Measurements from ENCODE around the gene EPSTI1.
"Not testable (repeated sequence)": the region's sequence is repeated elsewhere in the genome, so short reads cannot be mapped to it uniquely, and the experiment has no call there.

EPSTI1 gene

DNA sequence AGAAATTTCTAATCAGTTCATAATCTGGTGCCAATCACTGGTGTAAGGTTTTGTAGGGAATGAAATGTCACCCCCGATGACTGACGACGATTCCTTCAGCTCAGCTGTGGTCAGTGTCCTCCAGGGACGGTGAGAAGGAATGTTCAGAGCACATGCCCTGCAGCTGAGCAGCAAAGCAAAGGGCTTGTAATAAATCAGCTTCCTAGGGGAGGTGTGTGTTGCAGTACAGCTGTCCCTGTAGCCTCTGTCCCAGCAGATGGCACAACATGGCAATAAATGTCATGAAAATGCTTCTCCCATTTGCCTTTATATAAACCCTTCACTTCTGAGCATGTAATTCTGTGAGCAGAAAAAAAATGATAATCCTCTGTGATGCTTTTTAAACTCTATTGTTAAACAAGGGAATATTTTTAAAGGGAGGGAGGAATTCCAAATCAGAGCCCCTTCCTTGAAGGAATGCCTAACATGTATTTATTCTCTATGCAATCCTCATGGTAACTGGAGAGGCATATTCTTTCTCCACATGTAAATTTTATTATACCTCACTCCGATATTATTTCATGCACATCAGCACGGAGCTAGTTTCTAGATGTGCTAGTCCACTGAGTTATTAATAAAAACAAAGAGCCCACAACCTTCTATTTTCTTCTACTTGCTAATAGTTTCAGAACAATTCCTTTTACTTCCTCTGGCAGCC is 108.1 kb downstream of the EPSTI1 start:
- DNase-seq: no peak

DNA sequence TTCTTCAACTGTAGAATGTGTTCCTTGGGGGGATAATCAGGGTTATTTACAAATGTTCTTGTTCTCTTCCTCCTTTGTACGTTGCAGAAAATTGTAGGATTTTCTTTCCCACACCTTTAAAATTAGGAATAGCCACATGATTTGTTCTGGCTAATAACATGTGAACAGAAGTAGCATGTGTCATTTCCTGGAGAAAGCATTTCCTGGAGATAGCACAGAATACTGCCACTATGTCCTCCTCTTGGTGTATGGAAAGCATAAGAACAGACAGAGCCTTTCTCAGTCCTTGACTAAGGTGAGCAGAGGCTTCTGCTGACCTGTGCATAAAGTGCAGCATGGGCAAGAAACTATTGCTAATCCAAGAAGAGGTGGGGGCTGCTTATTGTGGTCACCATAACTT is 108.9 kb downstream of the EPSTI1 start:
- no peak for DNase-seq

DNA sequence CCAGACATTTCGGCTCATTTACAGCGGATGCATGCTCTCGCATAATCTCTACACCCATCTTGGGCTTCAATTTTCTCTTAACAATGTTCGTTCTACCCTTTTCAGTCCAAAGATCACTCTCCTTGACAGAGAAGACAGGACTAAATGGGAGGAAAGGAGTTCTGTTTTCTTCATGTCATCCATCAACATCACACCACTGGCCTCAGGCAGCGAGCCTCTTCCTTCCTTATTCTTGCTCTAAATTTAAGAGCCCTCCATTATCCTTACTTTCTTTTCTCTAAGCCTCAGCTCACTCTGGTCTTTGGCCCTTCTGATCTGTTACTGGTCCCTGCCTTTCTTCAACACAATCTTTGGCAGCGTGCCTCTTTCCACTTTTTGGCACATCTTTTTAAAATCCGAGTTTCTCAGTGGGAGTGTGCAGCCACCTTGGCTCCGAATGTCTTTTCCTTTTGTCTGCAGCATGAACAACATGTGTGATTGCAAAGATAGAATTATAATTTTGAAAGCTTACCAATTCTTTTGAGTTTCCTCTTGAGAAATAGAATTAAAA is 111.9 kb downstream of the EPSTI1 start:
- no peak for DNase-seq

DNA sequence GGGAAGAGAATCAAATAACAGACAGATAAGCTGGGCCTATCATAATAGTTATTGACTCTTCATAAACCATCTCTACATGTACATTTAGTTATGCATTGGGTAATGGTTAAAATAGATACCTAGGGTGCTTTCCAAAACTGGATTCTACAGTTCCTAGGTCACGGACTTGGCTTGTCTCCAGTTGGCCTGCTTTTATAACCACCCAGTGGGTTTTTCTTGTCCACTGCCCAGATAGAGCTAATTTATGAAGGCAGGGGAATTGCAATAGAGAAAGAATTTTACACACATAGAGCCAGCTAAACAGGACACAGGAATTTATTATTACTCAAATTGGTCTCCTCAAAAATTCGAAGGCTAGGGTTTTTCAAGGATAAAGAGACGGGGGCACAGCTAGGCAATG is 113.3 kb downstream of the EPSTI1 start:
- DNase-seq: no peak

DNA sequence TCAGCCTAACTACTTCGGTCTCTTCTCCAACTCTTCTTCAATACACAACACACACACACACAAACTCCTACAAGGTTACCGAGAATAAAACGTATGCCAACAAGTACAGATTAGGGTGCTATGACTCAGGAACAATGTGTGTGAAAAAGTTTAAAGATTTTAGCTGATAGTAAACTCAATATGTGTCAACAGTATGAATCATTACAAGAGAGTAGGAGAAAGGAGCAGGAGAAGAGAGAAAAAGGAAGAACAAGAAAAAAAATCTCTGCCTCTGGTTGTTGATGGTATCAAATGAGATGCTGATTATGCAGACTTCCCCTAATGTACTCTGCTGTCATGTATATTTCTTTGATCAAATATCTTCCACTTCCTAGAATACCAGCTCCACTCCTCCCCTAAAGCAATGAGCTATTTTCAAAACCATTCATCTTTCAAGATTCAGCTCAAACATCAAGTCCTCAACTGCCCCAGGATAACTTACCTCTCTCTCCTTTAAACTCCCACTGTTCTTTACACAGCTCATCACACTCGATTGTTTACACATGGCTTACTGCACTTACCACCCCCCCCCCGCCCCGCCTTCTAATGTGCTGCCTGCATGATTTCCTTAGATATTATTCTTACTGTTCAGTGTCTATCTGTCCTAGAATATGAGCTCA is 115.0 kb downstream of the EPSTI1 start:
- DNase-seq: no peak

DNA sequence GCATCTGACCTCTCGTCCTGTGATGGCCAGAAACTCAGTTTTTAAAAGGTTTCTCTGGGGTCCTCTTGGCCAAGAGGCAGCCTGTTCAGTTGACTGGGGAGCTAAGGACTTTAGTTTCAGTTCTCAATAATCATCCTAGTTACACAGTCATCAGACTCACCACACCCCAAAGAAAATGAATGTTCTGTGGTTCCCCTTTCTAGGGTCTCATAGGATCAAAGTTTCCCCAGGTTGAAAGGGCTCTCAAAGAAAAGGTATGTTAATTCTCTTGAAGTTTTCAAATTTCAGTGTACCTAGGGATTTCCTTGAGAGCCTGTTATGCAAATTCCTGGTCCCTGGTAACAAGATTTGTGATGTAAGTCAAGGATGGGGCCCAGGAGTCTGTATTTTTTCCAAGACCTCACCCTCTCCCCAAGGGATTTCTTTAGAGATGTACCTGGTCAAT is 115.7 kb downstream of the EPSTI1 start:
- no peak for DNase-seq

DNA sequence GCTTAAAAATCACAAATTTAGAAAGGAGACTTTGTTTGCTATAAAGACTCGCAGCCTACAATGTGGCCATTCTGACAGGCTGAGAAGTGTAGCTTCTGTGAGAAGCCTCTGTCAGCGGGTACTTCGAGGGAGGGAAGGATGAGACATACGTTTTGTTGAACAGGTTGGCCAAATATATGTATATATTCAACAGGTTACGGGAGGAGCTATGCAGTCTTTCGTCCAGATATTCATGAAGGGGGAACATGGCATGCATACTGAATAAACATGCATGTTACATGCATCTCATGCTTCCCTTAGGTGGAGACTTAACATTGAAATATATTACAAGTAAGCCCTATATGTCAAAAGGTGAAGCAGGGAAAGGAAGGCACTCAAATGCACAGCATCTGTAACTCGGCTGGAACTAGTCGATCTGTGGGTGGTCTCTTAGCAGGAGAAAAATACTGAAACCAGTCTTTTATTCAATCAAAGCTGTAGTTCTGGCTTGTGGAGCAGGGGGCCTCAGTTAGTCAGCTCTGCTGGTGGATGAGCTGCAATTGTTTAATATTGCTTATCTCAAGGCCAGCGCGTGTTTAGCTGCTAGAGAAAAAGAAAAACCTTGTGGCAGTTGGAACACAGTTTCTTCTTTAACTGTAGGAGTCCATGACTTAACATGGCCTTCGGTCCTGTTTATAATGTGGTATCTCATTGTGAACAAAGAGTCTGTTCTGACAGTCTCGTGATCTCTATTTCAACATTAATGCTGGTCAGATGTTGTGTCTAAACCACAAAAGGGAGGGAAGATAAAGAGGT is 116.4 kb downstream of the EPSTI1 start:
- no peak for DNase-seq

DNA sequence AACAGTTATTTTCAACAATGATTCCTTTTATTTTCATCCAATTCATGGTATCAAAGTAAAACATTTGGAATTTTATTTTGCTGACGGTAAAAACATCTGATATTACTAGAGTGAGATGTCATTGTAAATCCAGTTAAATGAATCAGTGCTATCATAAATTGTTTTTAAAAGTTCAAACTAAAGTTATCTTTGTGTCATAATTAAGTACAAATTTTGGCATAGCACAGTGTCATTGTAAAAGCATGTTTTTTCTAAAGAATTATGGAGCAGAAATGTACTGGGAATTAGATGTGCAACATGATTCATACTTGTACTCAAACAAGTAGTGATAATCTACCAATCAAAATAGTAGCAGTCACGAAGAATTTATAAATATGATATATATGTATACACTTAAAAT is 117.8 kb downstream of the EPSTI1 start:
- no peak for DNase-seq

DNA sequence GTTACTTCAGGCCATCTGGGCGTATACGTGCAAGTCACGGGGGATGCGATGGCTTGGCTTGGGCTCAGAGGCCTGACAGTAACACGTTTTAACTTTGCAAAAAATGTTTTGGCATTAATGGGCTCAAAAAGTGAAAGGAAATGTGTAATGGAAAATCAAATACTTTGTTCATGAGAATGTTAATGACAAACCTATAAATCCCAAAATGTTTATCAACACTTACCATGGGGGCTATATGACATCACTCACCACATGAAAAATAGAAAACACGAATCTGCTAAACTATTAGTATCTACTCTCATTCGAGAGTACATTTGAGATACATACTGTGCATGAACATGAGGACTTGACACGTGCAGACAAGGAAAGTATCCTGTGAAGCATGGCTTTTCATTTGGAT is 119.0 kb downstream of the EPSTI1 start:
- DNase-seq: no peak

DNA sequence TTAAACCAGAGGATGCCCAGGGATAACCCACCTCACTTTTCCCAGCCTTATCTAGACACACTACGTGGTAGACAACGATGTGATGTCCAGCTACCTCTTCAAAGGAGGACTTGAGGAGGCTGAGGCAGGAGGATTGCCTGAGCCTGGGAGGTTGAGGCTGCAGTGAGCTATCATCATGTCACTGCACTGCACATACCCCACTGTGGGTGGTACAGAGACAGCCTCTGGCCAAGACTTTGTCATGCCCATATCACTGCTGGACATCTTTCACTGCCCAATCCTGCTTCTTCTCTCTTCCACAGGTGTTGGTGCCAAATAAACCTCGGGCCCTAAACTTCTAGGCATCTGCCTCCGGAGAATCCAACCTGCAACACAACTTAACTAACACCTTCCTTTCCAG is 124.8 kb downstream of the EPSTI1 start:
- DNase-seq: no peak

DNA sequence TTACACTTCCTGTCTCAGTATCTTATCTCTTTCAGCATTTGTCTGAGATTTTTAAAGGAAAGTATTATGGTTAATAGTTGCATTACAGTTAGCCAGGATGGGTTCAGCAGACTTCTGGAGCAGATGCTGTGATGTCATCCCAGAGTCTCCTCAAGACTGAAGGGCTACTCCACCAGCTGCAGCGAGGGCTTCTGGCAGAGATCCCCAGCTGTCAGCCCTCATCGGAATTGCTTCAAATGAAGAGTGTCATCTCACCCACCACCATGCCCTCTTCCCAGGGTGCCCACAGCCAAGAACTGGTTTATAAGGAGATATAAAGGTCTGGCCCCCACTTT is 126.3 kb downstream of the EPSTI1 start:
- no peak for DNase-seq

DNA sequence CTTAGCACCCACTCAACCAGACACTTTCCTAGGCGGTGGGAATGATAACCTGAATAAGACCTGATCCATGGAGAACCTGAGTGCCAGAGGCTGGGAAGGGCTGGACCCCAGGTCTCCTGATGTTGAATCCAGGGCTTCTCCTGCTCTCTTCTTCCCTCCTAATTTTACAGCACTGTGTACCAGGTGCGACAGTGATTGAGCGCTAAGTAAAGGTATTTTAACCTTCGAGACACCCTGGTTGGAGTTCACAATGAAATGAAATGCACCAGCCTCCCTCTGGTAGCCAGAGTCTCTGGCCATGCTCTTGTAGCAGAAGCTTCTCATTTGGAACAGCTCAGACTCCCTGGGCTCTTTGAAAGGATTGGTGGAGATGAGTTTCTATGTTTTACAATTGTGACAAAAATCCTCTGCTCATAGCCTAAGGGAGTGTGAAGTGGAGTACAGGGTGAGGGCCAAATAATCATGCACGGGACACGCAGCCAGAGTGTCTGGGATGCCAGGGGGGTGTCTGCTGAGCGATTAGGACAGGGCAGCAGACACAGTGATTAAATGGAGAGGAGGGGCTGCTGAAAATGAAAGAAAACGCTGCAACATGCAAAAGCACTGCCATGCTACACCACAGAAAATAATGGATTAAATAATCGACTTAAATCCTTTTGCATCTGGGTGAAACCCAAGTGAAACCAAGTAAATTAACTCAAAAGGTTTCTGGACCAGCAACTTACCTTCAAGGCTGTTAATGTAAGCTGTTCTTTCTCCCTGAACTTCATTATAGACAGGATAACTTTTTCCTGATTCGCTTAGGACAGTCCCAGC is 126.9 kb downstream of the EPSTI1 start:
- no peak for DNase-seq

DNA sequence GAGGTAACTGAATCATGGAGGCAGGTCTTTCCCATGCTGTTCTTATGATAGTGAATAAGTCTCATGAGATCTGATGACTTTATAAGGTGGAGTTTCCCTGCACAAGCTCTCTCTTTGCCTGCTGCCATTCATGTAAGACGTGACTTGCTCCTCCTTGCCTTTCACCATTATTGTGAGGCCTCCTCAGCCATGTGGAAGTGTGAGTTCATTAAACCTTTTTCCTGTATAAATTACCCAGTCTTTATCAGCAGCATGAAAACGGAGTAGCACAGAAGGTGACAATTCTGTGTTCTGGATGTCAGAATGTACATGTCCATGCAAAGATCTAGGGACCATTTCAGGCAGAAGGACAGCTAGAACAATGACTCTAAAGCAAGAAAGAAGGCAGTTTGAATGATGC is 129.7 kb downstream of the EPSTI1 start:
- DNase-seq: not testable (repeated sequence)

DNA sequence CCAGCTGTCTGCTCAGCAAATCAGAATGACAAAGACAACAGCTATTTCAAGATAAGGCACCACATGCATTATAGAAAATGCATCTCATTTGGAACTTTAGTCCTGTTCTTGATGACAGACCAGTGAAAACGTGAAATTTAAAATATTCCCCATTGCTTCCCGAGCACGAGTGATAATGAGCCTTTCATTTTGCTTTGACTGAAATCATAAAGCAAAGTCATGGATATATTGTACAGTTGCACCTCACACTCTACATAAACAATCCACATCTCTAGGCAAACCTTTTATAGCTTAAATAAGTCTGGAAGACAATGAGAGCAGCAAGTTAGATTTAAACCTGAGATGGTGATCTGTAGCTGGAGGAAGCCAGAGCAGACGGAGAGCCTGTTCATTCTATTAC is 131.6 kb downstream of the EPSTI1 start:
- no peak for DNase-seq

DNA sequence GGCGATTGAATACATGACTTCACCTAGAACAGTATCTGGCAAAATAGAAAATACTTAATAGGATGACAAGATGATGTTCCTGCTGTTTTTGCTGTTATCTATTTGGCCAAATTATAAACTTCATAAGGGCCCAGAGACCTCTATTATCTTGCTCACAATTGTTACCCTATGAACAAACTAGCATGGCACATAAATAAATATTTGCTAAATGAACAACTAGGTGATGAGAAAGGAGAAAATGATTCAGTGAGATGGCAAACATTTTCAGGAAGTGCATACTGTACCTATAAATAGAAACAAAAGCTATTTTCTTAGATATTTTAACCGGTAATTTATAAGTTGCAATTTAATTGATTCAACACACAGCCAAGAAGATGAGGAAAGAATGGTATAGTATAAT is 132.3 kb downstream of the EPSTI1 start:
- DNase-seq: peak; percentile 5

DNA sequence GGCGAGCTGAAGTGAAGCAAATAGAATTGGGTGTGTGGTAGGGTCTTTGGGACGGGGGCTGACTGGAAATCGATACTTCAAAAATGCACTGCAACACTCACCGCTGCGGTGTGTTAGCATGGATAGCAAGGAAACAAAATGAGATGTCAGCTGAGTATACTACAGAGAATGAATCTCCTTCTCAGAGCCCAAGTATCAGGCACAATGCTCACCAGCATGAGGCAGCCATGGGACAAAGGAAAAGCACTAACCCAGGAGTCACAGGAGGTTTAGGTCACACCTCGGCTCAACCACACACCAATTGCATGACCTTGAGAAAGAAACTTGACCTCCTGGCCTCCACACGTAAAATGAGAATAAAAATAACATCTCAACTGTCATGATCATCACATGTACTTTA is 136.6 kb downstream of the EPSTI1 start:
- DNase-seq: no peak

DNA sequence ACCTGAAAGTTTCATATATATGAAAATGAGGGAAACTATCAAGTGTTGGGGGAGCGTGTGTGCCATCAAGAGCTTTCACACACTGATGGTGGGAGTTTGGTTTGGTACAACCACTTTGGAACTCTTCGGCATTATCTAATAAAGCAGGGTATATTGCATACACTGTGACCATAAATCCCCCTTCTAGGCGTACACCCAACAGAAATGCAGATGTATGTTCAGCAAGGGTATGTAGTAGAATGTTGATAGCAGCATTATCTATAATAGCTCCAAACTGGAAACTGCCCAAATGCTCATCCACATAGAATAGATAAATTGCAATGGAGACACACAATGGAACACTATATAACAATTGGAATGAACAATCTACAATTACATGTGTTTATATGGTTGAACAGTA is 139.9 kb downstream of the EPSTI1 start:
- no peak for DNase-seq

DNA sequence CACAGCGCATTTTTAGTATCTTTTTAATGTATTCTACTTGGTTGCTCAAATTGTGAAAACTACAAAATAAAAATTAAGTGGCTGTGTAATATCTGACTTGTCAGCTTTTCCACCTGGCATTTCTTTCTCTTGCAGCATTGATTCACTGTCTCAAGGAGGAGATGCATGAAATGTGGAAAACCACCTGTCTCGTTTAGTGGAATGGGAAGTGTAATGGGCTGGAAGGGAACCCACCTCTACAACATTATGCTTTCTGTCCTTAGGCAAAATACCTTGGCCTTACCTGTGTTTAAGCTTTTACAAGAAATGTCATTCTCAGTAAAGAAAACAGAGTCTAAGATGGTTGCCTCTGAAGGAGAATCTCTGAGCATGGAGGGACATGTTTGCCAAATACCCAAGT is 142.8 kb downstream of the EPSTI1 start:
- no peak for DNase-seq

DNA sequence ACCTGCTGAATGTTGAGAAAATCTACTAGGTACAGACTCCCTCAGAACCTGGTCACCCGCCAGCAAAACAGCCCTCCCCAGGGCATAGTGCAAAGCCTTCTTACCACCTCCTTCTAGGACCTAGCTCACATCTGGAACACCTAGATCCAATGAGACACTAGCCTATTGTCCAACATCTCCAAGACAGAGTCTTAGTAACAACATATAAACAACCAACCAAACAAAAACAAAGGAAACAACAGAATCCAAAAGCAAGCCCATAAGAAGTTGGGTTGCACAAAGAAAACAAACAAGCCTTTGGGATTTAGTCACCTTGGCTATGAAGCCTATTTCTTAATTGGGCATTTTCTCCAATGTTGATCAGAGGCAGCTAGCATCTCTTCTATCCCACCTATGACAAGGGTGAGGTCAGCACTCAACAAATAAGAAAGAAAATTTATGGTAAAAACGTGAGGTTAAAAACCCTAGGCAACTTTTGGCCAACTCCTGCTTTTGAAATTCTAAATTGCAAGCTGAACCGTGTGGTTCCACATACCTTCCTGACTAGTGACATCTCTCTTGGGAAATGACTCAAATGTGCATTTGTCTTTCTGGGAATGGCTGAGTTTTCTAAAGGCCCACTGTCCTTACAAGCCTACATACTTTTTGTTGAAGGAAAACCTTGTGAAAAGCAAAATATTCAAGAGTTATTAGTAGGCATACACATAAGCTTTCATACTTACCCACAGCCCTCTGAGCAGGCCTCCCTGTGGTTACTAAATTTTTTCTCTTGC is 144.0 kb downstream of the EPSTI1 start:
- no peak for DNase-seq

DNA sequence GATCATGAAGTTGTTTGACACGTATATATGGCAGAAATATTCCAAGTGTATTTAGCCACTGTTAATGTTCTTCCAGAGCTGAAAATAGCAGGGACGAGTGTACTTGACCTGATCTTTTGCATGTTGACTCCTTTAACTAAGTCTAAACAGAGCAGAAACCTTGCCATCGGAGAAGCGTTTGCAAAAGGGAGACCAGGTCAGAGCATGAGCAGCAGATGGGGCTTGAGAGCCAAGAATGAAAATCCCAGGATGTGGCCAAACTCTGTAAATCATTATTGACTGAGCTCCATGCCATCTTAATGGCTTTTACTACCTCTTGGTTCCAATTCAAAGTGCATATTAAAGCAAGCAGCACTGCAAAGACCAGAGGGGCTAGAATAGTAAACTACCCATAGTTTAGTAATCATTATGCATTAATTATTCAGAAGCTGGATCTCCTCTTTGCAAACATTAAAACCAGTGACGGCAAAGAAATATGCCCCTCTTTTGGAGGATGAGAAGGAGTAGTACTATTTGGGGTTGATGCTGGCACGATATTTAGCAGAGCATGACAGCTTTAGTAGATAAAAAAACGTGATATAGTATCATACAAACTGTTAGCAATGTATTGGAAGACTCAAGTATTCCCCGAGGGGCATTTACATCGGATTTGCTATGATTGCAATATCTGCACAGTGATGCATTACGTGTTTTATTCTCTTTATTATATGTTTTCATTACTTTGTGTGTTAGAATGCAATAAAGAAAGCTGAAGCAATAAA is 154.9 kb downstream of the EPSTI1 start:
- no peak for DNase-seq

Data from NCI-H774 (cell line).